Colonic mucosa (tissue), 4 donors: ENCODE results near the gene TMPRSS2. TPM values are rescaled to one million over a fixed set of nuclear protein-coding genes. Genes with fewer than 3 reads are reported as not detected.
A peak's percentile ranks its signal among the peaks of the same experiment; 100 is the strongest.

Experiments used
- DNase-seq: peaks from one replicate; pipeline ENCODE4 v3.0.0-alpha.2; 2020
- H3K27ac ChIP-seq: fragments of 200-600 bp; one replicate; pipeline ENCODE4 v1.8.0; 2021
- H3K27me3 ChIP-seq: fragments of 200-600 bp; one replicate; pipeline ENCODE4 v1.8.0; 2021
- H3K36me3 ChIP-seq: fragments of 200-600 bp; one replicate; pipeline ENCODE4 v1.8.0; 2021
- H3K4me1 ChIP-seq: fragments of 200-600 bp; one replicate; pipeline ENCODE4 v1.8.0; 2021; ENCODE audit warnings: mild to moderate bottlenecking
- H3K4me3 ChIP-seq: fragments of 200-600 bp; one replicate; pipeline ENCODE4 v1.8.0; 2021
- H3K9ac ChIP-seq, 2 donors: one replicate each; pipeline ENCODE4 v1.7.0; 2013; ENCODE audit warnings: control low read depth in 2 of 2, low read depth in 2 of 2, low read length in 2 of 2
- H3K9me3 ChIP-seq: fragments of 200-600 bp; one replicate; pipeline ENCODE4 v1.8.0; 2021
- CTCF ChIP-seq: fragments of 200-600 bp; IDR thresholded peaks from one replicate; pipeline ENCODE4 v1.8.0; 2022; ENCODE audit warnings: antibody characterized with exemption, mild to moderate bottlenecking
- intact Hi-C: fragments of 100-400 bp; cut with DNase I; formaldehyde crosslinking; loops from one replicate; pipeline ENCODE4 v1.14.1; 2022
- total RNA-seq, 2 donors: library from RNA; stranded (reverse); fragmentation: NEBNext Ultra II Directional in 1 of 2; extraction: Animal tissue kit (Norgen Biotek cat#: 25700) in 1 of 2; gene quantifications; one replicate each; pipeline ENCODE4 v1.2.1, GENCODE V29; 2021
- donor health status: healthy.
- donor health status: DM: no; HTN: no; CAD: no.
- donor health status: DM: no; HTN: no; CAD: no.

Gene TMPRSS2
- total RNA-seq, 2 donors from 2014 or later, result 261 to 408 TPM

GRCh38 chr21:41499920-41500319 is 8.0 kb downstream of the TMPRSS2 start:
- H3K27me3 ChIP-seq, result no peaks in the 10 kb centered on the region
- DNase-seq, result no peak
- H3K9me3 ChIP-seq, result no peaks in the 10 kb centered on the region
- H3K9ac ChIP-seq, result peak overlapping the region; percentile 56 to 83
- H3K4me3 ChIP-seq, result no peak overlapping the region
- H3K4me1 ChIP-seq, result peaks cover 4% of the 10 kb centered on the region
- H3K27ac ChIP-seq, result peak overlapping the region; percentile 94
- H3K36me3 ChIP-seq, result no peaks in the 10 kb centered on the region
- intact Hi-C loops, result no loop called here
- no peak for TF ChIP-seq CTCF

GRCh38 chr21:41497788-41498187 is 10.2 kb downstream of the TMPRSS2 start:
- Histone ChIP-seq H3K27me3 (no peaks in the 10 kb centered on the region), H3K9ac (peak overlapping the region in 1 of 2 donors; percentile 51), H3K36me3 (peaks cover 11% of the 10 kb centered on the region), H3K9me3 (no peaks in the 10 kb centered on the region), H3K4me1 (peaks cover 4% of the 10 kb centered on the region), H3K4me3 (no peak overlapping the region), H3K27ac (no peak overlapping the region)
- no peak for TF ChIP-seq CTCF
- intact Hi-C loops, result no loop called here
- no peak for DNase-seq

- Histone ChIP-seq H3K27ac (no peak overlapping the region), H3K36me3 (peaks cover 11% of the 10 kb centered on the region)
These were observed 10.9 kb downstream of the TMPRSS2 start for GRCh38 chr21:41497008-41497407.

GRCh38 chr21:41494242-41494641 is 13.7 kb downstream of the TMPRSS2 start:
- Histone ChIP-seq H3K27me3 (no peaks in the 10 kb centered on the region), H3K4me3 (no peak overlapping the region), H3K27ac (no peak overlapping the region), H3K9me3 (no peaks in the 10 kb centered on the region), H3K9ac (no peak overlapping the region), H3K36me3 (peaks cover 12% of the 10 kb centered on the region), H3K4me1 (peaks cover 4% of the 10 kb centered on the region)
- no peak for TF ChIP-seq CTCF
- no peak for DNase-seq
- intact Hi-C loops, result no loop called here

More at GRCh38 chr21:41497008-41497407, 10.9 kb downstream of the TMPRSS2 start:
- H3K9me3 ChIP-seq, result no peaks in the 10 kb centered on the region
- H3K4me1 ChIP-seq, result peaks cover 4% of the 10 kb centered on the region
- no peak for TF ChIP-seq CTCF
- DNase-seq, result no peak
- H3K27me3 ChIP-seq, result no peaks in the 10 kb centered on the region
- no peak overlapping the region for H3K9ac ChIP-seq
- intact Hi-C loops, result no loop called here
- no peak overlapping the region for H3K4me3 ChIP-seq

- intact Hi-C loops, result no loop called here
- Histone ChIP-seq H3K27ac (no peak overlapping the region), H3K9me3 (no peaks in the 10 kb centered on the region), H3K36me3 (peaks cover 22% of the 10 kb centered on the region), H3K4me1 (no peaks in the 10 kb centered on the region), H3K9ac (no peak overlapping the region), H3K4me3 (no peak overlapping the region), H3K27me3 (no peaks in the 10 kb centered on the region)
- no peak for TF ChIP-seq CTCF
- DNase-seq, result no peak
These were observed 16.5 kb downstream of the TMPRSS2 start for GRCh38 chr21:41491412-41491811.
